ENCODE data around the gene CCSAP.

- TF ChIP-seq CTCF (IDR thresholded peaks at IDR 0.05) (no peak), POLR2AphosphoS5 (IDR thresholded peaks at IDR 0.05; ENCODE audit: low read depth, low read length) (no peak), GATA2 (CRISPR knock-in tag; IDR thresholded peaks at IDR 0.05) (no peak), EP300 (IDR thresholded peaks at IDR 0.05; ENCODE audit: borderline replicate concordance in 1 of 2, low read depth in 1 of 2, low read length in 1 of 2) (no peak), YY1 (IDR thresholded peaks at IDR 0.05; ENCODE audit: low read depth) (no peak)
- TF ChIP-seq, protein P1, sequence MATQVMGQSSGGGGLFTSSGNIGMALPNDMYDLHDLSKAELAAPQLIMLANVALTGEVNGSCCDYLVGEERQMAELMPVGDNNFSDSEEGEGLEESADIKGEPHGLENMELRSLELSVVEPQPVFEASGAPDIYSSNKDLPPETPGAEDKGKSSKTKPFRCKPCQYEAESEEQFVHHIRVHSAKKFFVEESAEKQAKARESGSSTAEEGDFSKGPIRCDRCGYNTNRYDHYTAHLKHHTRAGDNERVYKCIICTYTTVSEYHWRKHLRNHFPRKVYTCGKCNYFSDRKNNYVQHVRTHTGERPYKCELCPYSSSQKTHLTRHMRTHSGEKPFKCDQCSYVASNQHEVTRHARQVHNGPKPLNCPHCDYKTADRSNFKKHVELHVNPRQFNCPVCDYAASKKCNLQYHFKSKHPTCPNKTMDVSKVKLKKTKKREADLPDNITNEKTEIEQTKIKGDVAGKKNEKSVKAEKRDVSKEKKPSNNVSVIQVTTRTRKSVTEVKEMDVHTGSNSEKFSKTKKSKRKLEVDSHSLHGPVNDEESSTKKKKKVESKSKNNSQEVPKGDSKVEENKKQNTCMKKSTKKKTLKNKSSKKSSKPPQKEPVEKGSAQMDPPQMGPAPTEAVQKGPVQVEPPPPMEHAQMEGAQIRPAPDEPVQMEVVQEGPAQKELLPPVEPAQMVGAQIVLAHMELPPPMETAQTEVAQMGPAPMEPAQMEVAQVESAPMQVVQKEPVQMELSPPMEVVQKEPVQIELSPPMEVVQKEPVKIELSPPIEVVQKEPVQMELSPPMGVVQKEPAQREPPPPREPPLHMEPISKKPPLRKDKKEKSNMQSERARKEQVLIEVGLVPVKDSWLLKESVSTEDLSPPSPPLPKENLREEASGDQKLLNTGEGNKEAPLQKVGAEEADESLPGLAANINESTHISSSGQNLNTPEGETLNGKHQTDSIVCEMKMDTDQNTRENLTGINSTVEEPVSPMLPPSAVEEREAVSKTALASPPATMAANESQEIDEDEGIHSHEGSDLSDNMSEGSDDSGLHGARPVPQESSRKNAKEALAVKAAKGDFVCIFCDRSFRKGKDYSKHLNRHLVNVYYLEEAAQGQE (IDR thresholded peaks at IDR 0.05; ENCODE audit: low read depth, low read length) = no peak
These were observed 33.8 kb downstream of the CCSAP start for GRCh38 chr1:229309074-229309473.
